PC-3 (cell line): ENCODE results near the gene SLC13A3. TPM values are rescaled to one million over a fixed set of nuclear protein-coding genes. Genes with fewer than 3 reads are reported as not detected.

Experiments used
- ATAC-seq: fragments of 200-7000 bp; cut with Tn5 transposase; 2 replicates; pipeline ENCODE4 v1.9.1; 2020; ENCODE audit warnings: mild to moderate bottlenecking, moderate library complexity
- BruUV-seq: library from RNA; stranded (reverse); fragments of 400-500 nt; replicated peaks from 2 replicates; lab custom pipeline; 2021; lab: Mats Ljungman, UMichigan
- CTCF ChIA-PET: fragments of 300-600 bp; sonication (Branson Sonifier 250); formaldehyde crosslinking; loops from one replicate; lab custom pipeline; 2022; ENCODE audit warnings: antibody characterized with exemption; lab: Charles Lee
- POLR2A ChIA-PET: fragments of 300-600 bp; sonication (Branson Sonifier 250); formaldehyde crosslinking; loops from one replicate; lab custom pipeline; 2022; ENCODE audit warnings: antibody characterized with exemption; ENCODE audit not compliant: unreplicated experiment; lab: Charles Lee
- DNase-seq: peaks from one replicate; pipeline ENCODE4 v3.0.0-alpha.2; 2015
- H2AFZ ChIP-seq: fragments of 300-600 bp; sonication (generic); 2 replicates; pipeline ENCODE4 v1.6.0; 2016; ENCODE audit warnings: antibody characterized with exemption, low read length
- H3F3A ChIP-seq: fragments of 300-600 bp; sonication (generic); one replicate; pipeline ENCODE4 v1.6.0; 2017; ENCODE audit warnings: antibody characterized with exemption, low read length, control low read depth, mild to moderate bottlenecking; ENCODE audit not compliant: unreplicated experiment
- H3K27ac ChIP-seq: fragments of 300-600 bp; sonication (generic); 2 replicates; pipeline ENCODE4 v1.5.1; 2016; ENCODE audit warnings: mild to moderate bottlenecking, low read length
- H3K27me3 ChIP-seq: fragments of 300-600 bp; sonication (generic); 2 replicates; pipeline ENCODE4 v1.6.1; 2016; ENCODE audit warnings: low read length, mixed read lengths
- H3K36me3 ChIP-seq: fragments of 300-600 bp; sonication (generic); 2 replicates; pipeline ENCODE4 v1.6.1; 2016; ENCODE audit warnings: low read depth, mixed run types, low read length, mixed read lengths
- H3K4me1 ChIP-seq: fragments of 300-600 bp; sonication (generic); 2 replicates; pipeline ENCODE4 v1.5.1; 2016; ENCODE audit warnings: low read length; ENCODE audit not compliant: insufficient read depth
- H3K4me2 ChIP-seq: fragments of 300-600 bp; sonication (generic); 2 replicates; pipeline ENCODE4 v1.6.0; 2016; ENCODE audit warnings: low read length
- H3K4me3 ChIP-seq: fragments of 300-600 bp; sonication (generic); 2 replicates; pipeline ENCODE4 v1.5.1; 2016; ENCODE audit warnings: mild to moderate bottlenecking, low read length, mixed read lengths
- H3K79me2 ChIP-seq: fragments of 300-600 bp; sonication (generic); 2 replicates; pipeline ENCODE4 v1.6.1; 2017; ENCODE audit warnings: low read length, mixed read lengths
- H3K9ac ChIP-seq: fragments of 300-600 bp; sonication (generic); 2 replicates; pipeline ENCODE4 v1.6.0; 2016; ENCODE audit warnings: mild to moderate bottlenecking, low read length
- H3K9me2 ChIP-seq: fragments of 300-600 bp; sonication (generic); replicated peaks from 2 replicates; pipeline ENCODE4 v1.6.1; 2016; ENCODE audit warnings: mixed run types, low read length, mixed read lengths
- H3K9me3 ChIP-seq: fragments of 300-600 bp; sonication (generic); 2 replicates; pipeline ENCODE4 v1.6.1; 2016; ENCODE audit warnings: low read length, mixed read lengths
- H4K20me1 ChIP-seq: fragments of 300-600 bp; sonication (generic); 2 replicates; pipeline ENCODE4 v1.6.1; 2016; ENCODE audit warnings: low read length, mixed read lengths
- EZH2 ChIP-seq: fragments of 300-600 bp; sonication (generic); IDR thresholded peaks from one replicate; pipeline ENCODE4 v1.6.1; 2017; ENCODE audit warnings: antibody characterized with exemption, mild to moderate bottlenecking, low read length; ENCODE audit not compliant: unreplicated experiment
- EZH2phosphoT487 ChIP-seq: fragments of 300-600 bp; sonication (generic); IDR thresholded peaks from 2 replicates; pipeline ENCODE4 v1.6.1; 2018; ENCODE audit warnings: mild to moderate bottlenecking, antibody characterized with exemption, low read length, borderline replicate concordance
- intact Hi-C: fragments of 100-400 bp; cut with micrococcal nuclease; formaldehyde crosslinking; loops from 2 replicates; pipeline ENCODE4 v1.9.0; 2023
- total RNA-seq: library from RNA; depleted of rRNA; stranded (reverse); fragments of >200 nt; gene quantifications from 2 replicates; pipeline ENCODE4 v1.2.3, GENCODE V29; 2014
- TF ChIP-seq, protein P1 (sequence below): fragments of 300-600 bp; sonication (generic); conservative IDR thresholded peaks from 2 replicates; pipeline ENCODE4 v1.5.1; 2017; ENCODE audit warnings: antibody characterized with exemption, low read depth, mild to moderate bottlenecking, low read length

Gene SLC13A3
- total RNA-seq, 1 experiment from 2014 or later = not detected

DNA sequence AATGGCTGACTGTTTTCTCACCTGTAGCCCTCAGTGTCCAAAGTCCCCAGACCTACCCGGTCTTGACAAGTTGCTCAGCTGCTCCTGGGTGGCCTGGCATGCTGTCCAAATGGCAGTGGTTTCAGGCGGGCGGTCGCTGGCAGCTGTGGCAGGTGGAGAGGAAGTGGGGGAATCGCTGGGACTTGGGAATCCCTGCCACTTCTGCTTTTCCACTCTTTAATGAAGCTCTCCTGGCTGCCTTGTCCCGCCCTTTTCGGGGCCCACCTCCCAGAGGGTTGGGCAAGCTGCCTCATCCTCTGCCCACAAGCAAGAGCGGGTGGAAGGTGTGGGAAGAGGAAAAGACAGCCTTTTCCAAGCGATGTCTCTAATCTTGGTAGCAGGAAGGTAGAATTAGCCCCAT, 100.8 kb downstream of the SLC13A3 start, which contains the start of gene OCSTAMP:
Gene OCSTAMP, minus strand, starts transcription at position 194 of the 400 bp plus-strand sequence. Its CDS starts 94 bp downstream, at position 100.
- TF ChIP-seq, protein P1, sequence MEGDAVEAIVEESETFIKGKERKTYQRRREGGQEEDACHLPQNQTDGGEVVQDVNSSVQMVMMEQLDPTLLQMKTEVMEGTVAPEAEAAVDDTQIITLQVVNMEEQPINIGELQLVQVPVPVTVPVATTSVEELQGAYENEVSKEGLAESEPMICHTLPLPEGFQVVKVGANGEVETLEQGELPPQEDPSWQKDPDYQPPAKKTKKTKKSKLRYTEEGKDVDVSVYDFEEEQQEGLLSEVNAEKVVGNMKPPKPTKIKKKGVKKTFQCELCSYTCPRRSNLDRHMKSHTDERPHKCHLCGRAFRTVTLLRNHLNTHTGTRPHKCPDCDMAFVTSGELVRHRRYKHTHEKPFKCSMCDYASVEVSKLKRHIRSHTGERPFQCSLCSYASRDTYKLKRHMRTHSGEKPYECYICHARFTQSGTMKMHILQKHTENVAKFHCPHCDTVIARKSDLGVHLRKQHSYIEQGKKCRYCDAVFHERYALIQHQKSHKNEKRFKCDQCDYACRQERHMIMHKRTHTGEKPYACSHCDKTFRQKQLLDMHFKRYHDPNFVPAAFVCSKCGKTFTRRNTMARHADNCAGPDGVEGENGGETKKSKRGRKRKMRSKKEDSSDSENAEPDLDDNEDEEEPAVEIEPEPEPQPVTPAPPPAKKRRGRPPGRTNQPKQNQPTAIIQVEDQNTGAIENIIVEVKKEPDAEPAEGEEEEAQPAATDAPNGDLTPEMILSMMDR = no peak
- no peak for TF ChIP-seq EZH2phosphoT487
- TF ChIP-seq EZH2 = no peak
- H3K79me2 ChIP-seq = no peaks in the 10 kb centered on the region
- H3F3A ChIP-seq = no peaks in the 10 kb centered on the region
- intact Hi-C loops = no loop called here
- BruUV-seq = no TSS peak
- peaks cover 26% of the 10 kb centered on the region for H3K27me3 ChIP-seq
- H4K20me1 ChIP-seq = no peaks in the 10 kb centered on the region
- CTCF ChIA-PET = no interaction called here
- DNase-seq (no peak), ATAC-seq (no peak)
- H3K9ac ChIP-seq = no peak within 1 kb of the TSS
- H3K9me2 ChIP-seq = no peaks in the 10 kb centered on the region
- no peak within 1 kb of the TSS for H3K4me3 ChIP-seq
- no peak within 1 kb of the TSS for H2AFZ ChIP-seq
- no peaks in the 10 kb centered on the region for H3K4me1 ChIP-seq
- no peak within 1 kb of the TSS for H3K4me2 ChIP-seq
- no peak within 1 kb of the TSS for H3K27ac ChIP-seq
- H3K36me3 ChIP-seq = no peaks in the 10 kb centered on the region
- POLR2A ChIA-PET = no interaction called here
- H3K9me3 ChIP-seq = no peaks in the 10 kb centered on the region

DNA sequence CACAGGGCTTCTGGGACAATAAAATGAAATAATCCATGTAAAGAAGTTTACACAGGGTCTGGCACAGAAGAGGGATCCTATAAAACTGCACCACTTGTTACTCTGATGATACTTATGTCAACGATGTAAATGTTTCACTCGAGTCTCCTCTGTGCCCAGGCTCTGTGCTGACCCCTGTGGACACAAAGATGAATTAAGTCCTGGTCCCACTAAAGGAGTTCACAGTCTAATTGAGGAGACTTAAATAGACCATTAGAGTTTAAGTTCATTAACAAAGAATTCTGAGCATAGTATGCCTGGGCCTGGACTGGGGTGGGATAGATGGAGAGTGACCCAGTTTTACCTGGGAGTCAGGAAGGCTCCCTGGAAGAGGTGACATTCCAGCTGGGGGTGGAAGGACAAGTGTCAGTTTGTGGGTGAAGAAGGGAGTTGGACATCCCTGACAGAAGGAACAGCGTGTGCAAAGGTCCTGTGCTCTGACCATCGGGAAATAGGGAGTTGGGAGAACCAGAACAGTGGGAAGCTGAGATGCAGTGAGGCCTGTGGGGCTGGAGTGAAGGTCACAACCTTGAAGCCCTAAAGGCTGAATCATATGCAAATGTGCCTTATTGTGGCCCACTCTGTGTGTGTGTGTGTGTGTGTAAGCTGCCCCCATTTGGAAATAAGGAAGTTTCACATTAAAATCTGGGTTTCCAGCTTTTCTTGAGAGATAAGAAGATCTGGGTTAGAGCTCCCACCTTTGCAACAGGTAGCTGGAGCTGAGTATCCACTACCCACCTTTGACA, 101.9 kb downstream of the SLC13A3 start:
- Histone ChIP-seq H3K27ac (no peak overlapping the region), H3K79me2 (no peaks in the 10 kb centered on the region), H3K9ac (no peak overlapping the region), H3K4me1 (no peaks in the 10 kb centered on the region), H3K4me3 (no peak overlapping the region), H3F3A (no peaks in the 10 kb centered on the region), H3K9me2 (no peaks in the 10 kb centered on the region), H4K20me1 (no peaks in the 10 kb centered on the region), H3K9me3 (no peaks in the 10 kb centered on the region), H2AFZ (no peak overlapping the region), H3K36me3 (no peaks in the 10 kb centered on the region), H3K4me2 (no peak overlapping the region), H3K27me3 (peaks cover 36% of the 10 kb centered on the region)
- intact Hi-C loops = no loop called here
- no TSS peak for BruUV-seq
- ChIA-PET POLR2A (no interaction called here), CTCF (no interaction called here)
- DNase-seq (no peak), ATAC-seq (no peak)
- TF ChIP-seq EZH2phosphoT487 = no peak
- TF ChIP-seq EZH2 = no peak
- TF ChIP-seq, protein P1 = no peak; the same call in 1 of the 2 replicates

DNA sequence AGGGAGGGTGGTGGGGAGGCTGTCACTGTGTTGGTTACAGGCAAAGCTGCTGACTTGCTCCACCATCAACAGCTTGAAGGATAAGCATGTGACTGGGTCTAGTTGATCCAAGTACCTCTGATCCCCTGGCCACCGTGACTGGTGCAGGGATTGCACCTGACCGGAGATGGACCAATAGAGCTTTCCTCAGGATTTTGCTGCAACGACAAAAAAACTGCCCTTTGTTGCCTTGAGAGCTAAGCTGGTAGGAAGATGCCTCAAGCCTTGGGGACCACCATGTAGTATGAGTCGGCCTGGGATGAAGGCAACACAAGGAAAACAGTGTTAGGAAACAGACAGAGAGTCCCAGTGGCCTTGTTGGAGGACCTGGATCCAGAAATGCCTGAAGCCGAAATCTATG, 102.6 kb downstream of the SLC13A3 start:
- CTCF ChIA-PET = no interaction called here
- no peak overlapping the region for H3K9ac ChIP-seq
- H4K20me1 ChIP-seq = no peaks in the 10 kb centered on the region
- H3K79me2 ChIP-seq = no peaks in the 10 kb centered on the region
- no peaks in the 10 kb centered on the region for H3K4me1 ChIP-seq
- no peaks in the 10 kb centered on the region for H3F3A ChIP-seq
- intact Hi-C loops = no loop called here
- H3K27me3 ChIP-seq = peaks cover 41% of the 10 kb centered on the region
- POLR2A ChIA-PET = no interaction called here
- DNase-seq (no peak), ATAC-seq (no peak)
- H3K9me2 ChIP-seq = no peaks in the 10 kb centered on the region
- H3K4me2 ChIP-seq = no peak overlapping the region
- H2AFZ ChIP-seq = no peak overlapping the region
- no TSS peak for BruUV-seq
- H3K4me3 ChIP-seq = no peak overlapping the region
- TF ChIP-seq EZH2phosphoT487 (no peak), EZH2 (no peak)
- TF ChIP-seq, protein P1 = no peak
- no peaks in the 10 kb centered on the region for H3K9me3 ChIP-seq
- no peaks in the 10 kb centered on the region for H3K36me3 ChIP-seq
- no peak overlapping the region for H3K27ac ChIP-seq
